Ishikawa (cell line): Measurements from ENCODE around the gene SEMA6C.

Experiments
- CEBPB ChIP-seq: IDR thresholded peaks from 2 replicates; pipeline ENCODE4 v1.6.1; 2012
- CREB1 ChIP-seq: IDR thresholded peaks from 2 replicates; pipeline ENCODE4 v1.6.1; 2012; ENCODE audit warnings: low read depth
- EGR1 ChIP-seq: IDR thresholded peaks from 2 replicates; pipeline ENCODE4 v1.6.1; 2012
- EP300 ChIP-seq: IDR thresholded peaks from 2 replicates; pipeline ENCODE4 v1.6.1; 2012; ENCODE audit warnings: borderline replicate concordance
- FOXM1 ChIP-seq: IDR thresholded peaks from 2 replicates; pipeline ENCODE4 v1.6.1; 2012; ENCODE audit warnings: low read depth, borderline replicate concordance
- MAX ChIP-seq: IDR thresholded peaks from 2 replicates; pipeline ENCODE4 v1.6.1; 2012
- NFIC ChIP-seq: IDR thresholded peaks from 2 replicates; pipeline ENCODE4 v1.6.1; 2012
- REST ChIP-seq: IDR thresholded peaks from 2 replicates; pipeline ENCODE4 v1.6.1; 2012; ENCODE audit warnings: low read depth, mild to moderate bottlenecking
- TAF1 ChIP-seq: IDR thresholded peaks from 2 replicates; pipeline ENCODE4 v1.6.1; 2012; ENCODE audit warnings: low read depth, mild to moderate bottlenecking
- TCF12 ChIP-seq: IDR thresholded peaks from 2 replicates; pipeline ENCODE4 v1.6.1; 2012; ENCODE audit warnings: low read depth
- TEAD4 ChIP-seq: IDR thresholded peaks from 2 replicates; pipeline ENCODE4 v1.6.1; 2012
- USF1 ChIP-seq: IDR thresholded peaks from 2 replicates; pipeline ENCODE4 v1.6.1; 2012
- YY1 ChIP-seq: IDR thresholded peaks from 2 replicates; pipeline ENCODE4 v1.6.1; 2012; ENCODE audit warnings: low read depth
- ZBTB7A ChIP-seq: IDR thresholded peaks from 2 replicates; pipeline ENCODE4 v1.6.1; 2012; ENCODE audit warnings: low read depth

The SEMA6C gene

GRCh38 chr1:151135433-151136385 lies 10.7 kb downstream of the SEMA6C start:
- TF ChIP-seq NFIC = no peak
- TF ChIP-seq ZBTB7A = no peak
- no peak for TF ChIP-seq CEBPB
- TF ChIP-seq EGR1 = no peak
- TF ChIP-seq EP300 = no peak
- TF ChIP-seq USF1 = no peak
- no peak for TF ChIP-seq TAF1
- no peak for TF ChIP-seq REST
- no peak for TF ChIP-seq MAX
- no peak for TF ChIP-seq CREB1
- no peak for TF ChIP-seq FOXM1

GRCh38 chr1:151134991-151135390 lies 11.4 kb downstream of the SEMA6C start:
- TF ChIP-seq REST (no peak), MAX (no peak), NFIC (no peak), FOXM1 (no peak), EP300 (no peak), ZBTB7A (no peak), CEBPB (no peak), CREB1 (no peak), YY1 (no peak), TEAD4 (no peak)

- TF ChIP-seq EP300 (no peak), YY1 (no peak), ZBTB7A (no peak), CEBPB (no peak), USF1 (no peak), FOXM1 (no peak), CREB1 (no peak), TCF12 (no peak), REST (no peak), TAF1 (no peak), NFIC (no peak)
These were observed 12.0 kb downstream of the SEMA6C start for GRCh38 chr1:151134396-151134795.

- TF ChIP-seq TCF12 (no peak), USF1 (no peak), EP300 (no peak)
These were observed 13.2 kb downstream of the SEMA6C start for GRCh38 chr1:151133018-151133806.
